OCI-LY1 (cell line): Measurements from ENCODE around the gene SOCS4.

Experiments used
- CTCF ChIP-seq: fragments of 200-600 bp; sonication (generic), shearing (Covaris generic); IDR thresholded peaks from 2 replicates; pipeline ENCODE4 v1.5.1; 2017; ENCODE audit warnings: mild to moderate bottlenecking, antibody characterized with exemption, low read length, moderate library complexity, mixed read lengths
- EZH2 ChIP-seq: fragments of 200-600 bp; sonication (generic), shearing (Covaris generic); IDR thresholded peaks from 2 replicates; pipeline ENCODE4 v1.8.0; 2017; ENCODE audit warnings: borderline replicate concordance, mixed run types, mild to moderate bottlenecking, antibody characterized with exemption, low read length, moderate library complexity, mixed read lengths

DNA sequence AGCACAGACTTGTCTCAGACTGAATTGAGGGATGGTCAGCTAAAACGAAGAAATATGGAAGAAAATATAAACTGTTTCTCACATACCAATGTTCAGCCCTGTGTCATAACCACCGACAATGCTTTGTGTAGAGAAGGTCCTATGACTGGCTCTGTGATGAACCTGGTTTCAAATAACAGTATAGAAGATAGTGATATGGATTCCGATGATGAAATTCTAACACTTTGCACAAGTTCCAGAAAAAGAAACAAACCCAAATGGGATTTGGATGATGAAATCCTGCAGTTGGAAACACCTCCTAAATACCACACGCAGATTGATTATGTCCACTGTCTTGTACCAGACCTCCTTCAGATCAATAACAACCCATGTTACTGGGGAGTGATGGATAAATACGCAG is 16.5 kb downstream of the SOCS4 start:
- TF ChIP-seq CTCF (no peak), EZH2 (no peak)
